Measurements from ENCODE around the gene ACOXL. TPM values are rescaled to one million over a fixed set of nuclear protein-coding genes. Genes with fewer than 3 reads are reported as not detected.

Gene ACOXL
- total RNA-seq, 2 donors from 2014 or later: 11.7 to 12.3 TPM

- H3K4me3 ChIP-seq (ENCODE audit: low read length): no peak overlapping the region
- H3K27me3 ChIP-seq (ENCODE audit: control insufficient read depth, insufficient read depth, low read length, poor library complexity, severe bottlenecking): peaks cover 78% of the 10 kb centered on the region
- WGBS, 2 experiments (ENCODE audit: insufficient coverage in 1 of 2, insufficient read length in 1 of 2): 83 to 84% methylated on average over 6 to 7 of the region's 7 CpGs
- H3K9me3 ChIP-seq (ENCODE audit: control insufficient read depth, low read length): peaks cover 10% of the 10 kb centered on the region
- H3K36me3 Mint-ChIP-seq (ENCODE audit: low read depth): peaks cover 4% of the 10 kb centered on the region
- H3K36me3 ChIP-seq (ENCODE audit: control insufficient read depth, insufficient read depth, low read length): no peaks in the 10 kb centered on the region
- peak overlapping the region; percentile 60 for H3K27ac Mint-ChIP-seq
- H3K4me3 Mint-ChIP-seq: no peak overlapping the region
- no peak for TF ChIP-seq CTCF (conservative IDR thresholded peaks at IDR 0.05)
- no peak overlapping the region for H3K27ac ChIP-seq (ENCODE audit: low read depth, low read length)
- H3K4me1 ChIP-seq (ENCODE audit: control insufficient read depth, insufficient read depth, low read length): peaks cover 6% of the 10 kb centered on the region
- peaks cover 61% of the 10 kb centered on the region for H3K27me3 Mint-ChIP-seq (ENCODE audit: insufficient read depth)
- H3K9me3 Mint-ChIP-seq: peaks cover 8% of the 10 kb centered on the region
- no peak overlapping the region for H3K9ac ChIP-seq (ENCODE audit: extremely low read depth, low read length, poor library complexity, severe bottlenecking)
- H3K4me1 Mint-ChIP-seq: peaks cover 59% of the 10 kb centered on the region
- no peak for DNase-seq
Measured at GRCh38 chr2:110770959-110771431, 38.6 kb downstream of the ACOXL start.

GRCh38 chr2:110771547-110772382 lies 39.4 kb downstream of the ACOXL start:
- H3K36me3 ChIP-seq (ENCODE audit: control insufficient read depth, insufficient read depth, low read length): no peaks in the 10 kb centered on the region
- H3K27me3 Mint-ChIP-seq (ENCODE audit: insufficient read depth): peaks cover 61% of the 10 kb centered on the region
- no peak overlapping the region for H3K27ac Mint-ChIP-seq
- H3K4me3 Mint-ChIP-seq: no peak overlapping the region
- H3K4me1 ChIP-seq (ENCODE audit: control insufficient read depth, insufficient read depth, low read length): peaks cover 6% of the 10 kb centered on the region
- no peak overlapping the region for H3K4me3 ChIP-seq (ENCODE audit: low read length)
- H3K4me1 Mint-ChIP-seq: peaks cover 58% of the 10 kb centered on the region
- H3K9ac ChIP-seq (ENCODE audit: extremely low read depth, low read length, poor library complexity, severe bottlenecking): no peak overlapping the region
- DNase-seq: no peak
- H3K36me3 Mint-ChIP-seq (ENCODE audit: low read depth): no peaks in the 10 kb centered on the region
- peaks cover 1% of the 10 kb centered on the region for H3K9me3 Mint-ChIP-seq
- H3K9me3 ChIP-seq (ENCODE audit: control insufficient read depth, low read length): peaks cover 3% of the 10 kb centered on the region
- peaks cover 78% of the 10 kb centered on the region for H3K27me3 ChIP-seq (ENCODE audit: control insufficient read depth, insufficient read depth, low read length, poor library complexity, severe bottlenecking)
- TF ChIP-seq CTCF (conservative IDR thresholded peaks at IDR 0.05): no peak
- H3K27ac ChIP-seq (ENCODE audit: low read depth, low read length): no peak overlapping the region
- WGBS, 2 experiments (ENCODE audit: insufficient coverage in 1 of 2, insufficient read length in 1 of 2): 86 to 96% methylated on average over 4 to 5 of the region's 5 CpGs

- H3K27ac ChIP-seq (ENCODE audit: low read depth, low read length): no peak overlapping the region
- Mint-ChIP-seq H3K36me3 (ENCODE audit: low read depth) (no peaks in the 10 kb centered on the region), H3K27me3 (ENCODE audit: insufficient read depth) (peaks cover 61% of the 10 kb centered on the region), H3K4me3 (no peak overlapping the region), H3K9me3 (no peaks in the 10 kb centered on the region), H3K27ac (no peak overlapping the region), H3K4me1 (peaks cover 52% of the 10 kb centered on the region)
- no peak overlapping the region for H3K4me3 ChIP-seq (ENCODE audit: low read length)
- no peaks in the 10 kb centered on the region for H3K9me3 ChIP-seq (ENCODE audit: control insufficient read depth, low read length)
- H3K27me3 ChIP-seq (ENCODE audit: control insufficient read depth, insufficient read depth, low read length, poor library complexity, severe bottlenecking): peaks cover 78% of the 10 kb centered on the region
- no peak for DNase-seq
- no peaks in the 10 kb centered on the region for H3K36me3 ChIP-seq (ENCODE audit: control insufficient read depth, insufficient read depth, low read length)
- peaks cover 6% of the 10 kb centered on the region for H3K4me1 ChIP-seq (ENCODE audit: control insufficient read depth, insufficient read depth, low read length)
- WGBS, 2 experiments (ENCODE audit: insufficient coverage in 1 of 2, insufficient read length in 1 of 2): 72 to 90% methylated on average over 2 to 6 of the region's 6 CpGs
- no peak overlapping the region for H3K9ac ChIP-seq (ENCODE audit: extremely low read depth, low read length, poor library complexity, severe bottlenecking)
- no peak for TF ChIP-seq CTCF (conservative IDR thresholded peaks at IDR 0.05)
Measured at GRCh38 chr2:110772383-110772755, 40.0 kb downstream of the ACOXL start.
